GM18507 (cell line): ENCODE results near the gene CCDC54.

Experiments
- DNase-seq: peaks from one replicate; pipeline ENCODE4 v3.0.0; 2011; ENCODE audit warnings: low read depth; ENCODE audit not compliant: insufficient read length; ENCODE audit errors: extremely low spot score
- FAIRE-seq: peaks from 2 replicates; lab custom pipeline; 2011; peaks lifted over from hg19 to GRCh38; lab: Jason Lieb, UNC

Gene CCDC54

DNA sequence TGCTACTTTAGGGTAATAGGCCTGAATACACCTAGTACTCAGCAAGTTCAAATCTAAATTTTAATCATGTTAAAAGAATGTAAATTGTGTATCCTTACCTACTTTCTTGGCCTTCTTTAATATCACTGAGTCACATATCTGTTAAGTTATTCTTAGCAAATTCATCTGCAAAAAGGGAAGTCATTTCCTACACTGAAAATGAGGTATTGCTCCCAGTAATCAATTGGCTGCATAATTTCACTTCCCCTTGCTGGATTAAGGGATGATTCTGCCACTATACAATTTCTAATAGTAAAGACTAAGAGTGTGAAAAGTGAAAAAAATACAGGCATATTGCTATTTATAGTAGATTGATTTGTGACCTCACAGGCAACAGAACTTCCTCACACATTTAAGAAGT, 47.8 kb downstream of the CCDC54 start:
- no peak for DNase-seq
- FAIRE-seq = no peak

DNA sequence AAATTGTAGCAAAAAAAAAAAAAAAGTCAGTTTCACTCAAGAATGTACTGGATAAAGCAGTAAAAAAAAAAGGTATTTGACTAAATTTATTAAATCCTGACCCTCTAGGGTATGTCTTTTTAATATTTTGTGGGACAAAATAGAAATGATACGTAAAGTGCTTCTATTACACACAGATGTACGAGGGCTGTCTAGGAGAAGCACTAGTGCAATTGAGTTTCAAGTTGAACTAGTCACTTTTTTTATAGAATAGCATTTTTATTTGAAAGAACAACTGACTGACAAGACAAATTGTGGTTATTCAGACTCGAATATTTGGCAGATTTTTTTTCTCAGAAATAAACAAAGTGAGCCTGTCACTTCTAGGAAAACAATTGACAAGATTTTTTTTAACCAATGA, 49.0 kb downstream of the CCDC54 start:
- FAIRE-seq = no peak
- no peak for DNase-seq
